ENCODE results near the gene IGBP1. TPM values are rescaled to one million over a fixed set of nuclear protein-coding genes. Genes with fewer than 3 reads are reported as not detected.

Gene IGBP1
- total RNA-seq (44.2 TPM), polyA plus RNA-seq (ENCODE audit: insufficient read depth, low read depth, low replicate concordance) (67.3 TPM)
- long read RNA-seq, donor 1, transcript IGBP1-201 (6 exons, 1,862 nt) = major isoform, 21 of 21 reads
- long read RNA-seq, donor 1, partial matches to known transcripts = 0 of 21 reads
- long read RNA-seq, donor 1, other reads (novel, unspliced or antisense) = 0 of 21 reads
- long read RNA-seq, donor 2, transcript IGBP1-201 (6 exons, 1,862 nt) = major isoform, 30 of 37 reads
- long read RNA-seq, donor 2, partial matches to known transcripts = 7 of 37 reads
- long read RNA-seq, donor 2, other reads (novel, unspliced or antisense) = 0 of 37 reads
- long read RNA-seq, donor 3, transcript IGBP1-201 (6 exons, 1,862 nt) = major isoform, 31 of 46 reads
- long read RNA-seq, donor 3, partial matches to known transcripts = 14 of 46 reads
- long read RNA-seq, donor 3, other reads (novel, unspliced or antisense) = 0 of 46 reads
- long read RNA-seq, donor 4, transcript IGBP1-201 (6 exons, 1,862 nt) = major isoform, 26 of 34 reads
- long read RNA-seq, donor 4, partial matches to known transcripts = 8 of 34 reads
- long read RNA-seq, donor 4, other reads (novel, unspliced or antisense) = 0 of 34 reads
- long read RNA-seq, donor 5, partial matches to known transcripts = 0 of 2 reads
- long read RNA-seq, donor 5, other reads (novel, unspliced or antisense) = 0 of 2 reads
- long read RNA-seq, donor 6, transcript IGBP1-201 (6 exons, 1,862 nt) = major isoform, 78 of 116 reads
- long read RNA-seq, donor 6, partial matches to known transcripts = 37 of 116 reads
- long read RNA-seq, donor 6, other reads (novel, unspliced or antisense) = 0 of 116 reads
- long read RNA-seq, donor 7, transcript IGBP1-201 (6 exons, 1,862 nt) = major isoform, 26 of 36 reads
- long read RNA-seq, donor 7, partial matches to known transcripts = 2 of 36 reads
- long read RNA-seq, donor 7, other reads (novel, unspliced or antisense) = 5 of 36 reads
- long read RNA-seq, donor 8, transcript IGBP1-201 (6 exons, 1,862 nt) = major isoform, 21 of 21 reads
- long read RNA-seq, donor 8, partial matches to known transcripts = 0 of 21 reads
- long read RNA-seq, donor 8, other reads (novel, unspliced or antisense) = 0 of 21 reads
- long read RNA-seq, donor 9, transcript IGBP1-201 (6 exons, 1,862 nt) = major isoform, 32 of 32 reads
- long read RNA-seq, donor 9, partial matches to known transcripts = 0 of 32 reads
- long read RNA-seq, donor 9, other reads (novel, unspliced or antisense) = 0 of 32 reads
- long read RNA-seq, donor 10, transcript IGBP1-201 (6 exons, 1,862 nt) = major isoform, 23 of 23 reads
- long read RNA-seq, donor 10, partial matches to known transcripts = 0 of 23 reads
- long read RNA-seq, donor 10, other reads (novel, unspliced or antisense) = 0 of 23 reads

GRCh38 chrX:70133303-70134115 lies at the start of gene IGBP1:
TSS of gene IGBP1 (plus strand) at chrX:70133447. CDS start at chrX:70133948, 501 bp downstream.
- Histone ChIP-seq H3K9me3 (ENCODE audit: control insufficient read depth in 2 of 3, insufficient read depth in 1 of 3, low read length in 3 of 3) (no peaks in the 10 kb centered on the region), H3K4me3 (ENCODE audit: low read length in 3 of 3) (peak within 1 kb of the TSS; percentile 85 to 99 (median 99)), H3K36me3 (ENCODE audit: control insufficient read depth in 2 of 3, insufficient read depth in 3 of 3, low read length in 3 of 3) (no peaks in the 10 kb centered on the region), H3K27me3 (ENCODE audit: control insufficient read depth, insufficient read depth, low read length) (no peaks in the 10 kb centered on the region), H3K27ac (ENCODE audit: low read depth in 2 of 2, low read length in 2 of 2) (peak within 1 kb of the TSS; percentile 57 to 69), H3K9ac (ENCODE audit: low read length in 3 of 3) (peak within 1 kb of the TSS; percentile 78 to 89 (median 84)), H3K4me1 (ENCODE audit: control insufficient read depth in 2 of 3, insufficient read depth in 2 of 3, low read depth in 1 of 3, low read length in 3 of 3) (peaks cover 0 to 10% (median 0%) of the 10 kb centered on the region in 3 donors)
- no peak for FAIRE-seq
- TF ChIP-seq CTCF (IDR thresholded peaks at IDR 0.05; ENCODE audit: borderline replicate concordance, extremely low read depth, insufficient read depth) = peak; percentile 39
- intact Hi-C loops (cut with DNase I) = no loop called here
- DNase-seq = peak; percentile 89 to 95 (median 91)

GRCh38 chrX:70084592-70085240 lies 48.5 kb upstream of the IGBP1 start:
- TF ChIP-seq CTCF (IDR thresholded peaks at IDR 0.05; ENCODE audit: borderline replicate concordance, extremely low read depth, insufficient read depth) = no peak
- Histone ChIP-seq H3K4me3 (ENCODE audit: low read length in 3 of 3) (no peak overlapping the region), H3K9ac (ENCODE audit: low read length in 3 of 3) (no peak overlapping the region), H3K4me1 (ENCODE audit: control insufficient read depth in 2 of 3, insufficient read depth in 2 of 3, low read depth in 1 of 3, low read length in 3 of 3) (peaks cover 0 to 2% (median 0%) of the 10 kb centered on the region in 3 donors), H3K27ac (ENCODE audit: low read depth in 2 of 2, low read length in 2 of 2) (no peak overlapping the region), H3K27me3 (ENCODE audit: control insufficient read depth, insufficient read depth, low read length) (no peaks in the 10 kb centered on the region), H3K36me3 (ENCODE audit: control insufficient read depth in 2 of 3, insufficient read depth in 3 of 3, low read length in 3 of 3) (no peaks in the 10 kb centered on the region), H3K9me3 (ENCODE audit: control insufficient read depth in 2 of 3, insufficient read depth in 1 of 3, low read length in 3 of 3) (no peaks in the 10 kb centered on the region)
- FAIRE-seq (no peak), DNase-seq (no peak)
- intact Hi-C loops (cut with DNase I) = no loop called here

All from kidney (tissue), 22 donors.